Astrocyte of the cerebellum (primary cell): ENCODE results near the gene ORC3.

Experiments used
- DNase-seq: peaks from one replicate; pipeline ENCODE4 v3.0.0-alpha.2; 2011; ENCODE audit warnings: low read depth
- H3K4me3 ChIP-seq: 2 replicates; pipeline ENCODE4 v1.5.1; 2011; ENCODE audit warnings: mild to moderate bottlenecking, low read depth, low read length, moderate library complexity
- in situ Hi-C: cut with HindIII; loops from 2 replicates; pipeline ENCODE4 v1.10.0; 2017; ENCODE audit warnings: low sequenced_read_pairs
- TF ChIP-seq, protein P1 (sequence below): IDR thresholded peaks from 2 replicates; pipeline ENCODE4 v1.5.1; 2012; ENCODE audit warnings: low read length, low read depth, moderate library complexity, mild to moderate bottlenecking; ENCODE audit errors: missing control alignments

ORC3 gene

DNA sequence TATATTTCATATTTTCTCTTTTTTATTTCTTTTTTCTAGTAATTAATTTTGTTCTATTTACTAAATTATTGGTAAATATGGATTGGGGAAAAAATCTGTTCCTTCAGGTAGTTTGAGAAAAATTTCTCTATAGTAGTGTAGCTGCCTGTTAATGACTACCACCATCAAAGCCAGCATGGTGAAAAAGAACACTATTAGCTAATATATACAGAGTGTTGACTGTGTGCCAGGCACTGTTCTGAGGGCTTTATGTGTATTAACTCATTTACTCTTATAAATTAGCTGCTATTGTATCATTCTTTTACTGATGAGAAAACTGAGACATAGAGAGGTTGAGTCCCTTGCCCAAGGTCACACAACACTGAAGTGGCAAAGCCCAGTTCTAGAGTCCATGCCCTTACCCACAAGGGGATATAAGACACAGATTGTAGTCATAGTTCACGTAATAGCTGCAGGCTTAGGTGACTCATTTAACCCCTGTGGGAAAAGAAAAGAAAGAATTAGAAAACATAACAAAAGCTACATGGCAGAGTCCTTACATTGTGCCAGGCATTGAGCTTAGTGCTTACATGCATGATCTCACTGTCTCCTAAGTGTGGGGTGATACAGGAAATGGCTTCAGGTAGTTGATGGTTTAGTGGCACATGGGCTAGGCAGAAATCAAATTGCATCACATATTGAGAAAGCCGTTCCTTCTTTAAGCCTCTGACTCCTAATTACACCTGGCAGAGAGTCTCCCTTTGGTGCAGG lies 124.3 kb downstream of the ORC3 start:
- in situ Hi-C loops = no loop called here
- DNase-seq = no peak
- no peak overlapping the region for H3K4me3 ChIP-seq
- TF ChIP-seq, protein P1, sequence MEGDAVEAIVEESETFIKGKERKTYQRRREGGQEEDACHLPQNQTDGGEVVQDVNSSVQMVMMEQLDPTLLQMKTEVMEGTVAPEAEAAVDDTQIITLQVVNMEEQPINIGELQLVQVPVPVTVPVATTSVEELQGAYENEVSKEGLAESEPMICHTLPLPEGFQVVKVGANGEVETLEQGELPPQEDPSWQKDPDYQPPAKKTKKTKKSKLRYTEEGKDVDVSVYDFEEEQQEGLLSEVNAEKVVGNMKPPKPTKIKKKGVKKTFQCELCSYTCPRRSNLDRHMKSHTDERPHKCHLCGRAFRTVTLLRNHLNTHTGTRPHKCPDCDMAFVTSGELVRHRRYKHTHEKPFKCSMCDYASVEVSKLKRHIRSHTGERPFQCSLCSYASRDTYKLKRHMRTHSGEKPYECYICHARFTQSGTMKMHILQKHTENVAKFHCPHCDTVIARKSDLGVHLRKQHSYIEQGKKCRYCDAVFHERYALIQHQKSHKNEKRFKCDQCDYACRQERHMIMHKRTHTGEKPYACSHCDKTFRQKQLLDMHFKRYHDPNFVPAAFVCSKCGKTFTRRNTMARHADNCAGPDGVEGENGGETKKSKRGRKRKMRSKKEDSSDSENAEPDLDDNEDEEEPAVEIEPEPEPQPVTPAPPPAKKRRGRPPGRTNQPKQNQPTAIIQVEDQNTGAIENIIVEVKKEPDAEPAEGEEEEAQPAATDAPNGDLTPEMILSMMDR = no peak
